ENCODE results near the gene SHB. TPM values are rescaled to one million over a fixed set of nuclear protein-coding genes. Genes with fewer than 3 reads are reported as not detected.
A peak's percentile ranks its signal among the peaks of the same experiment; 100 is the strongest.

Gene SHB
- total RNA-seq, 6 donors from 2014 or later = 29.3 to 51.2 (median 33.3) TPM

- Histone ChIP-seq H3K9me3 (no peaks in the 10 kb centered on the region), H3K36me3 (peaks cover 0 to 8% (median 2%) of the 10 kb centered on the region in 4 donors), H3K27me3 (no peaks in the 10 kb centered on the region), H3K4me1 (peaks cover 6 to 53% (median 31%) of the 10 kb centered on the region in 4 donors), H3K4me3 (no peak overlapping the region), H3K27ac (peak overlapping the region in 2 of 4 donors; percentile 31 to 48)
- 80 to 93% methylated on average over 7 to 14 of the region's 14 CpGs for WGBS, 2 donors
- DNase-seq (no peak), ATAC-seq (ENCODE audit: low FRiP score in 2 of 2) (no peak)
- TF ChIP-seq POLR2AphosphoS5 (IDR thresholded peaks at IDR 0.05) (no peak), EP300 (IDR thresholded peaks at IDR 0.05) (no peak), CTCF (IDR thresholded peaks at IDR 0.05) (no peak), POLR2A (IDR thresholded peaks at IDR 0.05) (no peak)
Measured at GRCh38 chr9:37923118-37923795, 145.8 kb downstream of the SHB start.

GRCh38 chr9:37922363-37923117 is 146.5 kb downstream of the SHB start:
- Histone ChIP-seq H3K4me3 (no peak overlapping the region), H3K9me3 (no peaks in the 10 kb centered on the region), H3K36me3 (peaks cover 0 to 8% (median 2%) of the 10 kb centered on the region in 4 donors), H3K27me3 (no peaks in the 10 kb centered on the region), H3K27ac (peak overlapping the region in 3 of 4 donors; percentile 31 to 60 (median 48)), H3K4me1 (peaks cover 5 to 57% (median 36%) of the 10 kb centered on the region in 4 donors)
- no peak for ATAC-seq (ENCODE audit: low FRiP score in 2 of 2)
- no peak for TF ChIP-seq CTCF (IDR thresholded peaks at IDR 0.05)
- no peak for TF ChIP-seq POLR2A (IDR thresholded peaks at IDR 0.05)
- no peak for TF ChIP-seq POLR2AphosphoS5 (IDR thresholded peaks at IDR 0.05)
- TF ChIP-seq EP300 (IDR thresholded peaks at IDR 0.05) = no peak
- 69 to 80% methylated on average over 9 to 13 of the region's 13 CpGs for WGBS, 2 donors
- no peak for DNase-seq

- H3K4me3 ChIP-seq = no peak overlapping the region
- no peaks in the 10 kb centered on the region for H3K9me3 ChIP-seq
- H3K36me3 ChIP-seq = peaks cover 0 to 8% (median 2%) of the 10 kb centered on the region in 4 donors
- H3K27ac ChIP-seq = peak overlapping the region in 3 of 4 donors; percentile 31 to 60 (median 48)
- no peaks in the 10 kb centered on the region for H3K27me3 ChIP-seq
- TF ChIP-seq CTCF (IDR thresholded peaks at IDR 0.05) = peak in 3 of 6 experiments; percentile 15 to 31 (median 23)
- no peak for TF ChIP-seq EP300 (IDR thresholded peaks at IDR 0.05)
- peaks cover 11 to 60% (median 43%) of the 10 kb centered on the region in 4 donors for H3K4me1 ChIP-seq
- DNase-seq (peak in 1 of 2 donors; percentile 75), ATAC-seq (ENCODE audit: low FRiP score in 2 of 2) (peak in 1 of 2 donors; percentile 17)
- 67 to 76% methylated on average over 13 to 15 of the region's 15 CpGs for WGBS, 2 donors
Measured at GRCh38 chr9:37921546-37922300, 147.3 kb downstream of the SHB start.

GRCh38 chr9:37921168-37921510 is 147.9 kb downstream of the SHB start:
- ATAC-seq (ENCODE audit: low FRiP score in 2 of 2) = no peak
- WGBS, 2 donors = 89 to 90% methylated on average over 7 of the region's 7 CpGs
- H3K36me3 ChIP-seq = peaks cover 0 to 8% (median 2%) of the 10 kb centered on the region in 4 donors

More at GRCh38 chr9:37921168-37921510, 147.9 kb downstream of the SHB start:
- no peak for DNase-seq
- TF ChIP-seq CTCF (IDR thresholded peaks at IDR 0.05) (no peak), EP300 (IDR thresholded peaks at IDR 0.05) (no peak), POLR2A (IDR thresholded peaks at IDR 0.05) (no peak), POLR2AphosphoS5 (IDR thresholded peaks at IDR 0.05) (no peak)
- Histone ChIP-seq H3K4me1 (peaks cover 17 to 60% (median 44%) of the 10 kb centered on the region in 4 donors), H3K9me3 (no peaks in the 10 kb centered on the region), H3K27me3 (no peaks in the 10 kb centered on the region), H3K27ac (peak overlapping the region in 2 of 4 donors; percentile 31 to 60), H3K4me3 (no peak overlapping the region)
